K562 (cell line): ENCODE measurements around the gene DIAPH3.

ENCODE experiments used
- CHD2 ChIP-seq: IDR thresholded peaks from 2 replicates; pipeline ENCODE4 v1.6.1; 2011; ENCODE audit warnings: low read depth, low read length
- CLOCK ChIP-seq: fragments of 250-450 bp; sonication (Bioruptor Pico); IDR thresholded peaks from 2 replicates; pipeline ENCODE4 v1.4.0; 2020; ENCODE audit warnings: mild to moderate bottlenecking, moderate library complexity, borderline replicate concordance
- DMBX1 ChIP-seq: fragments of 250-450 bp; sonication (Bioruptor Pico); IDR thresholded peaks from 2 replicates; pipeline ENCODE4 v1.8.0; 2022; ENCODE audit warnings: inconsistent platforms, mild to moderate bottlenecking, moderate library complexity, borderline replicate concordance
- ETV1 ChIP-seq: fragments of 450-650 bp; conservative IDR thresholded peaks from 2 replicates; pipeline ENCODE4 v1.6.1; 2016; ENCODE audit warnings: missing genetic modification characterization, control low read depth, low read depth, missing compliant biosample characterization
- GATAD2B ChIP-seq: fragments of 450-650 bp; IDR thresholded peaks from 2 replicates; pipeline ENCODE4 v1.6.1; 2017; ENCODE audit warnings: mild to moderate bottlenecking, borderline replicate concordance
- KLF16 ChIP-seq: IDR thresholded peaks from 2 replicates; pipeline ENCODE4 v1.6.1; 2016; ENCODE audit warnings: antibody characterized with exemption
- NCOA1 ChIP-seq: fragments of 450-650 bp; IDR thresholded peaks from 2 replicates; pipeline ENCODE4 v1.6.1; 2016; ENCODE audit warnings: low read depth
- POLR2A ChIP-seq: fragments of 450-650 bp; conservative IDR thresholded peaks from 2 replicates; pipeline ENCODE4 v1.6.1; 2016
- POLR2H ChIP-seq: IDR thresholded peaks from 2 replicates; pipeline ENCODE4 v1.6.1; 2016; ENCODE audit warnings: missing genetic modification characterization, low read depth, mild to moderate bottlenecking, control low read depth, missing compliant biosample characterization, moderate library complexity
- RHOXF2B ChIP-seq: fragments of 250-450 bp; sonication (Bioruptor Pico); conservative IDR thresholded peaks from 2 replicates; pipeline ENCODE4 v1.5.1; 2021
- SFPQ ChIP-seq: fragments of 200-400 bp; formaldehyde crosslinking; IDR thresholded peaks from 2 replicates; pipeline ENCODE4 v1.6.1; 2017; ENCODE audit warnings: mild to moderate bottlenecking, low read depth, low read length, moderate library complexity
- SRF ChIP-seq, 2 experiments: fragments of 250-450, 450-650 bp in 1 of 2; sonication (Bioruptor Pico) in 1 of 2; sonication (generic) in 1 of 2; formaldehyde crosslinking; IDR thresholded peaks; 2 replicates each; pipeline versions ENCODE4 v1.5.0 to v1.5.1; 2020 to 2022; ENCODE audit warnings: mild to moderate bottlenecking in 1 of 2, missing genetic modification reagents in 1 of 2
- ZFP91 ChIP-seq: sonication (generic); formaldehyde crosslinking; IDR thresholded peaks from 2 replicates; pipeline ENCODE4 v1.8.0; 2022; ENCODE audit warnings: mild to moderate bottlenecking, missing genetic modification reagents
- ZNF280A ChIP-seq: fragments of 450-650 bp; IDR thresholded peaks from 2 replicates; pipeline ENCODE4 v1.6.1; 2018; ENCODE audit warnings: mild to moderate bottlenecking, low read depth; ENCODE audit not compliant: partially characterized antibody

- TF ChIP-seq DMBX1 (CRISPR knock-in tag) (no peak), ZNF280A (no peak), ZFP91 (CRISPR knock-in tag) (no peak), NCOA1 (no peak), SFPQ (no peak), CHD2 (no peak), CLOCK (CRISPR knock-in tag) (no peak), GATAD2B (no peak), RHOXF2B (no peak), ETV1 (no peak), POLR2H (tag) (no peak), SRF (CRISPR knock-in tag; IDR thresholded peaks at IDR 0.05) (no peak), KLF16 (no peak), POLR2A (no peak)
Observed at GRCh38 chr13:59690857-59691500, 472.7 kb downstream of the DIAPH3 start.
